Activated CD4-positive, alpha-beta T cell treated with anti-CD3 and anti-CD28 coated beads, Interleukin-2, amount 10 ng/mL, durations not matched to agents 7 days and 5 days (primary cell): ENCODE data around the gene AKAP8L. TPM values are rescaled to one million over a fixed set of nuclear protein-coding genes. Genes with fewer than 3 reads are reported as not detected.

Source experiments
- CTCF ChIA-PET: fragments of 350-600 bp; sonication (Branson Sonifier 250); formaldehyde crosslinking; loops from one replicate; lab custom pipeline; 2021; ENCODE audit warnings: antibody characterized with exemption; lab: Charles Lee
- POLR2A ChIA-PET: fragments of 350-600 bp; sonication (Branson Sonifier 250); formaldehyde crosslinking; loops from one replicate; lab custom pipeline; 2021; ENCODE audit warnings: antibody characterized with exemption; lab: Charles Lee
- DNase-seq: peaks from one replicate; pipeline ENCODE4 v3.0.0-alpha.2; 2020
- H3K27ac Mint-ChIP-seq: one replicate; pipeline ENCODE4 v1.8.0; 2021; ENCODE audit warnings: mild to moderate bottlenecking, moderate library complexity, mixed read lengths
- H3K27me3 Mint-ChIP-seq: one replicate; pipeline ENCODE4 v1.8.0; 2021; ENCODE audit warnings: mixed read lengths
- H3K36me3 Mint-ChIP-seq: one replicate; pipeline ENCODE4 v1.8.0; 2021; ENCODE audit warnings: low read depth, mixed read lengths
- H3K4me1 Mint-ChIP-seq: one replicate; pipeline ENCODE4 v1.8.0; 2021; ENCODE audit warnings: mixed read lengths
- H3K4me3 Mint-ChIP-seq: one replicate; pipeline ENCODE4 v1.8.0; 2021; ENCODE audit warnings: mild to moderate bottlenecking, moderate library complexity, mixed read lengths
- H3K9me3 Mint-ChIP-seq: one replicate; pipeline ENCODE4 v1.8.0; 2021; ENCODE audit warnings: mixed read lengths
- total RNA-seq, 2 experiments: library from RNA; stranded (reverse); gene quantifications; one replicate each; pipeline ENCODE4 v1.2.3, GENCODE V29; 2021

The AKAP8L gene
- total RNA-seq, 2 experiments from 2014 or later = 84.3 to 96.7 TPM

DNA sequence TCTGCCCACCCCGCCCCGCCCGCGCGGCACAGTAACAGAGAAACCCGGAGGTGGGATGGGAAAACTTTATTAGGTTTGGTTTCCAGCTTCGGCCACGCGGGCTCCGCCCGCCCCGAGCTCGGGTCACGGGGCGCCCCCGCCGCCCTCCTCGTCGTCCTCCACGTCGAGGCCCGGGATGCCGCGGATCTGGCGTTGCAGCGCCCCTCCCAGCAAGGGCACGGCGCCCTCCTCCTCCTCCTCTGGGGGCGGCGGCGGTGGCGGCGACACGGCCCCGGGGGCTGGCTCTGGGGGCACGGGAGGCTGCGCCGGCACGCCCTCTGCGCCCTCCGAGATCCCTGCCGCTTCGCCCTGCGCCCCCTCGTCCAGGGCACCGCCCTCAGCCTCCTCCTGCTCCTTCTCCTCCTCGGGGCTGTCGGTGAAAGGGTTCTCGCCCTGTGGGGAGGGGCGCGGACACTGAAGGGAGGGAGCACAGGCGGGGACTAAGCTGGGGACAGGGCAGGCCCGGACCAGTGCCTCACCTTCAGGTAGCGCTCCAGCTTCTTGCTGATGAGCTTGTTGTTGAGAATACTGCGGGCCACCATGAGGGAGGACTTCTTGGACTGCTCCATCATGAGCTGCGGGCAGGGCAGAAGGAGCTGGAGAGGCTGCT, 38.7 kb downstream of the AKAP8L start:
- H3K4me1 Mint-ChIP-seq = peaks cover 32% of the 10 kb centered on the region
- ChIA-PET CTCF (interaction anchor here (0.6 to 3.6 kb wide), 11 partner anchors 12 to 1331 kb away, joined by 3 to 18 read pairs (median 3); partner anchors contain the start of gene AKAP8L), POLR2A (interaction anchor here (1.0 to 1.7 kb wide), 2 partner anchors 39 to 87 kb away, joined by 4 to 11 read pairs; partner anchors contain the start of gene AKAP8L)
- H3K36me3 Mint-ChIP-seq = peaks cover 7% of the 10 kb centered on the region
- peak overlapping the region; percentile 87 for H3K4me3 Mint-ChIP-seq
- no peaks in the 10 kb centered on the region for H3K27me3 Mint-ChIP-seq
- no peaks in the 10 kb centered on the region for H3K9me3 Mint-ChIP-seq
- DNase-seq = peak; percentile 51
- H3K27ac Mint-ChIP-seq = peak overlapping the region; percentile 99

DNA sequence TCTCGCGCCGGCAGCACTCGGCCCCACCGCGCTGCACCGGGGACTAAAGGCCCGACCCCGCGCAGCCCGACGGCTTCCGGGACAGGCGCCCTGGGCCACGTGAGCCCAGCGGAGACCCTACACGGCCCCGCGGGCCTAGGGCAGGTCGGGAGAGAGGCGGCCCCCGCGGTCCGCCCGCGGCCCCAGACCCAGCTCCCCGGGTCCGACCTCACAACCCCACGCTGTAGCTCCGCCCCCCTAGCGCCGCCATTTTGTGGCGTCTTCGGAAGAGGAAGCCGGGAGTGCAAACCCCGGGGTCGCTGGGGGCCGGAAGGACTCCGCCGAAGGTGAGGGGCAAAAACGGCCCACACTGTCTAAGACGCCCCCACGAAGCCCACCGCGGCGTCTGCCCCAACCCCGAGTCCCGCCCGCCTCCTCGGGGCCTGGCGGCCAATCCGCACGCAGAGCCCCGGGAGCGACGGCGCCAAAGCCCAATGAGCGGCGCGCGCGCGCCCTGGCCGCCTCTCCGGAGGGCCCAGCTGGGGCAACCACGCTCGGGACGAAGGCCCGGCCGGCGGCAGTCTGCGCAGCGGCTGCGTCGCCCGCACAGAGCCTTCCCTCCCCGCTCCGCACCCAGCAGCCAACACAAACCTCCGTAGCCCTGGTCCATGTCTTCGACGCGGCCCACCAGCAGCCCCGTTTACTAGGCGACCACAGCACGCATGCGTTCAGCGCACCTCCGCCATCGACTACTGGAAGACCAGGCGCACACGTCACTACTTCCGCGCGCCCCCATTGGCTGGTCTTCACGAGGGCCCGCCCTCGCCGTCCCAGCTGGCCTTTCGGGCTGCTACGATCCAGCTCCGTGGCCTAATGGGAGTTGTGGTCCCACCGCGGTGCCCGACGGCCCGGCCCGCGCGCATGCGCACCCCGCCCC, 39.4 kb downstream of the AKAP8L start, which contains the start of gene AKAP8:
Gene AKAP8 (minus strand): TSS at position 705 of the 916 bp plus-strand sequence. CDS start 56 bp downstream, at position 649.
- DNase-seq = peak; percentile 97
- H3K36me3 Mint-ChIP-seq = peaks cover 7% of the 10 kb centered on the region
- H3K27ac Mint-ChIP-seq = peak within 1 kb of the TSS; percentile 99
- ChIA-PET POLR2A (interaction anchor here (1.0 to 1.7 kb wide), 3 partner anchors 40 to 86 kb away, joined by 3 to 11 read pairs (median 4); partner anchors contain the start of gene AKAP8L), CTCF (interaction anchor here (0.6 to 3.6 kb wide), 12 partner anchors 11 to 806 kb away, joined by 3 to 18 read pairs (median 3); partner anchors contain the start of gene AKAP8L)
- peak within 1 kb of the TSS; percentile 87 for H3K4me3 Mint-ChIP-seq
- H3K4me1 Mint-ChIP-seq = peaks cover 32% of the 10 kb centered on the region
- no peaks in the 10 kb centered on the region for H3K9me3 Mint-ChIP-seq
- H3K27me3 Mint-ChIP-seq = no peaks in the 10 kb centered on the region

DNA sequence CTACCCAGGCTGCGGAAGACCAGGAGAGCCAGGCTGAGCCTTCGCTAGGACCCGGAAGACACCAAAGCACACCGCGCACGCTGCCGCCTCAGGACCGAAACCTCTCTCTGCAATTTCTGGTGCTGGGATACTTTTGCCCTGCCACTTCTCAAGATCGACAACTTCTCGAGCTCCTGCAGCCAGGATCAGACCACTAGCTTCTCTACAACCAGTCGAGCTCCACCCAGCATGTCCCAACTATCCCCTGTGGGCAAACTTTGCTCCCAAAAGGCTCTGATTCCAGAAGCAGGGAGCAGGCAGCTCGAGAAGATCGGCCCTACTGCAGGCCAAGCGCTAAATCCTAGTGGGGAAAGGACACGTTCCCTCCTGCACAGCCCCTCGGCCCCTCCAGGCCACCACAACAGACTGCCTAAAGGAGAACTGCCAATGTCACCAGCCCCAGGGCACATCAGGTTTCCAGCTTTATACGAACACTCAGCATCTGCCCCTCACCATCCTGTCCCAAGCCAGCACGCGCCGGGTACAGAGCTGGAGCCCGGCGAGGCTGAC, 40.2 kb downstream of the AKAP8L start:
- no peaks in the 10 kb centered on the region for H3K9me3 Mint-ChIP-seq
- peaks cover 7% of the 10 kb centered on the region for H3K36me3 Mint-ChIP-seq
- no peaks in the 10 kb centered on the region for H3K27me3 Mint-ChIP-seq
- peak overlapping the region; percentile 87 for H3K4me3 Mint-ChIP-seq
- peak; percentile 64 for DNase-seq
- H3K27ac Mint-ChIP-seq = peak overlapping the region; percentile 99
- ChIA-PET CTCF (interaction anchor here (0.5 to 3.6 kb wide), 8 partner anchors 19 to 201 kb away, joined by 3 to 18 read pairs (median 4); partner anchors contain the start of gene AKAP8L), POLR2A (interaction anchor here (1.1 to 1.7 kb wide), 2 partner anchors 41 to 44 kb away, joined by 3 to 11 read pairs; partner anchors contain the start of gene AKAP8L)
- peaks cover 32% of the 10 kb centered on the region for H3K4me1 Mint-ChIP-seq

DNA sequence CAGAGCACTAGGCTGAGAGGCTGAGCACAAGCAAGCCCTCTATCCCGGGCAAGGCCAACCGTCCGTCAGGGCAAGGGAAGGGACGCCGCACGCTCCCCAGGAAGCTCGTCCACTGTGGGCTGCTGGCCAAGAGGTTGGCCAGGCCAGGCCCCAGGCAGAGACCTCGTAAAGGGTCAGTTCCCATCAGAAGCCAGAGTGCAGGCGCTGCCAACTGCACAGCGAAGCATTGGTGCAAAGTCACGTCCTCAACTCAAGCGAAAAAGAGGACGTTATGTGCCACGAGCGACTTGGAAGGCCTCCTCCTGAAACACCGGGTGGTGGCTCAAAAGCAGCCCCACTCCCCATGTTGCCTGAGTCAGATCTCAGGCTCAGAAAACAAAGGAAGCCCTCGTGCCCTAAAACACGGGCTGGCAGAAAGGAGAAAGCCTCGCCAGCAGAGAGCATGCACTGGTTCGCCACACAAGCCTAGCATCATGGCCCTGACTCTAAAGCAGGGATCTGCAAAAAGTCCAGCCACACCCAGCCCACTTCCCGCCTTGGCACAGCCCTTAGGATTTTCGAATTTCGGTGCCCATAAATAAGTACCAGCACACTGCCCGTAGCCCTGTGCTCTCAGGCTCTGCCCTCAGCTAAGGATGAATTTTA, 43.9 kb downstream of the AKAP8L start:
- Mint-ChIP-seq H3K9me3 (no peaks in the 10 kb centered on the region), H3K27me3 (no peaks in the 10 kb centered on the region), H3K4me3 (no peak overlapping the region), H3K27ac (no peak overlapping the region), H3K4me1 (peaks cover 17% of the 10 kb centered on the region), H3K36me3 (peaks cover 18% of the 10 kb centered on the region)
- CTCF ChIA-PET = no interaction called here
- no peak for DNase-seq
- POLR2A ChIA-PET = no interaction called here

DNA sequence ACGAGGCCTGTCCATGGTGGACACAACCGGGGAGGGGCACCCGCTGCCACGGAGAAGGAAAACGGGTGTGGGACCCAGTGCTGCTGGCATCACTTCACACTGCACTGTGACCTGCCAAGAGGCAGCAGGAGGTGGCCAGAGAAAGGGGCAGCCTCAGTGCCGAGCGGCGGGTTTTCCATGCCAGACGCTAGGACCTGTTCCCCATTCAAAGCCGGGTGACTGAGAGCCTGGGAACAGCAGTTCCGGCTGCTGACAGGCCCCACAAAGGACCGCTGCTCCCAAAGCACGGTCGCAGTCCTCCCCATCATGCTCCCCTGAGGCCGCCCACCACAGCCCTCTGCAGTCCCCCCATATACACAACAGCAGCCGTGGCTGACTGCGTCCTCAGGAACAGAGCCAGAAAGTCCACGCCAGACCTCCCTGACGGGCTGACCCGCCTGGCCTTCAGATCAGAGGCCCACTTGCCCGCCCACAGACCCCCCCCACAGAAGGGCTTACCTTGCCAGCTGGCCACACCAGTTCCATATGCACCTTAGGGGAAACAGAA, 44.6 kb downstream of the AKAP8L start:
- no peak for DNase-seq
- POLR2A ChIA-PET = no interaction called here
- CTCF ChIA-PET = no interaction called here
- no peaks in the 10 kb centered on the region for H3K27me3 Mint-ChIP-seq
- H3K9me3 Mint-ChIP-seq = no peaks in the 10 kb centered on the region
- H3K36me3 Mint-ChIP-seq = peaks cover 18% of the 10 kb centered on the region
- H3K4me3 Mint-ChIP-seq = no peak overlapping the region
- H3K27ac Mint-ChIP-seq = no peak overlapping the region
- peaks cover 17% of the 10 kb centered on the region for H3K4me1 Mint-ChIP-seq

DNA sequence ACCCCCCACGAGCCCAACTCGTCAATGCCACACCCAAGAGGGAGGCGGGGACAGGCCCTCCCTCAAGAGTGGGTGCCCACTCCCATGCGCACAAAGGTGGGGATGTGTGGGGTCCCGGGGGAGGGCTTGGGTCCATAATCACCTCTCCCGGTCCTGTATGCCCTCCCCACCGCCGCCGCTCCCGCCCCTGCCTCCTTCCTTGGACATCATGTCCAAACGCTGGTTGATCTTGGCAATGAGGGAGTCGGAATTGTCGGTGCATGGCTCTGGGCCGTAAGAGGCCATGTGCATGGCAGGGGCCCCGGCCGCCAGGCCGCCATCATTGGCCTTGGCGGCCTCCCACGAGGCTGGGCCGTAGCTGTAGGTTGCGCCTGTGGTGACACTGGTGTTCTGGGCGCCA, 45.1 kb downstream of the AKAP8L start:
- H3K27ac Mint-ChIP-seq = no peak overlapping the region
- no peak overlapping the region for H3K4me3 Mint-ChIP-seq
- peaks cover 17% of the 10 kb centered on the region for H3K4me1 Mint-ChIP-seq
- no peak for DNase-seq
- ChIA-PET POLR2A (no interaction called here), CTCF (interaction anchor here (0.6 kb wide), 1 partner anchor 12 kb away, joined by 5 read pairs; no protein-coding TSS in a partner anchor)
- H3K36me3 Mint-ChIP-seq = peaks cover 20% of the 10 kb centered on the region
- no peaks in the 10 kb centered on the region for H3K27me3 Mint-ChIP-seq
- H3K9me3 Mint-ChIP-seq = no peaks in the 10 kb centered on the region

DNA sequence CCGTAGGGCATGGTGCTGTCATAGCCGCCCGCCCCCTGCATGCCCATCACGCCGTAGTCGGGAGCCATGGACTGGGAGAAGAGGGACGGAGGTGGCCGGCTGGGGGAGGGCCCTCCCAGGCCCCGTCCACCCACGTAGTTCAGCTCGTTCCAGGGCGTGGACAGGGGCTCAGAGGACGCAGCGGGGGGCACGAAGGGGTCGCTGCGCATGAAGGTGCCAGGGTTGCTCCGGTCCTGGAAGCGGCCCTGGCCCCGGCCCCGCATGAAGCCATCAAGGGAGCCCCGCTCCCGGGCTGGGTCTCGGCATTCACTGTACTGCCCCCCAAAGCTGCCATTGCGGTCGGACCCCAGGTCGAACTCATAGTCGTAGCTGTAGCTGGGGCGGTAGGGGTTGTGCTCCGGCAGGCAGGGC, 45.9 kb downstream of the AKAP8L start:
- CTCF ChIA-PET = no interaction called here
- no peaks in the 10 kb centered on the region for H3K9me3 Mint-ChIP-seq
- no peak overlapping the region for H3K4me3 Mint-ChIP-seq
- peaks cover 12% of the 10 kb centered on the region for H3K4me1 Mint-ChIP-seq
- DNase-seq = no peak
- no peaks in the 10 kb centered on the region for H3K27me3 Mint-ChIP-seq
- H3K36me3 Mint-ChIP-seq = peaks cover 18% of the 10 kb centered on the region
- POLR2A ChIA-PET = interaction anchor here (0.6 kb wide), 1 partner anchor 275 kb away, joined by 3 read pairs; no protein-coding TSS in a partner anchor
- no peak overlapping the region for H3K27ac Mint-ChIP-seq

DNA sequence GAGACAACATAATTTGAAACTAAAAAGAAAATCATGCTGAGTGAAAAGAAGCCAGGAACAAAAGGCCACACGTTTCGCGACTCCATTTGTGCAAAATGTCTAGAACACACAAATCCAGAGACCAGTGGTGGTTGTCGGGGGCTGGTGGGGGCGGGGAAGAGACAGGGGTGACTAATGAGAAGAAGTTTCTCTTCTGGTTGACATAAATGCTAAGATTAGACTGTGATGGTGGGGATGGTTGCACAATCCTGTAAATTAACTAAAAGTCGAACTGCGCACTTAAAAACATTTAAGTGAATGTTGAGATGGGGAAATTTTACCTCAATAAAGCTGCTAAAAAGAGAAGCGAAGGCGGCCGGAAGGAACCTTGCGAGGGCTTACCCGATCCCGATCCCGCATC, 46.3 kb downstream of the AKAP8L start:
- ChIA-PET POLR2A (interaction anchor here (0.6 kb wide), 1 partner anchor 275 kb away, joined by 3 read pairs; no protein-coding TSS in a partner anchor), CTCF (no interaction called here)
- no peak overlapping the region for H3K27ac Mint-ChIP-seq
- peaks cover 8% of the 10 kb centered on the region for H3K4me1 Mint-ChIP-seq
- H3K27me3 Mint-ChIP-seq = no peaks in the 10 kb centered on the region
- H3K4me3 Mint-ChIP-seq = no peak overlapping the region
- no peaks in the 10 kb centered on the region for H3K9me3 Mint-ChIP-seq
- peaks cover 18% of the 10 kb centered on the region for H3K36me3 Mint-ChIP-seq
- DNase-seq = no peak

DNA sequence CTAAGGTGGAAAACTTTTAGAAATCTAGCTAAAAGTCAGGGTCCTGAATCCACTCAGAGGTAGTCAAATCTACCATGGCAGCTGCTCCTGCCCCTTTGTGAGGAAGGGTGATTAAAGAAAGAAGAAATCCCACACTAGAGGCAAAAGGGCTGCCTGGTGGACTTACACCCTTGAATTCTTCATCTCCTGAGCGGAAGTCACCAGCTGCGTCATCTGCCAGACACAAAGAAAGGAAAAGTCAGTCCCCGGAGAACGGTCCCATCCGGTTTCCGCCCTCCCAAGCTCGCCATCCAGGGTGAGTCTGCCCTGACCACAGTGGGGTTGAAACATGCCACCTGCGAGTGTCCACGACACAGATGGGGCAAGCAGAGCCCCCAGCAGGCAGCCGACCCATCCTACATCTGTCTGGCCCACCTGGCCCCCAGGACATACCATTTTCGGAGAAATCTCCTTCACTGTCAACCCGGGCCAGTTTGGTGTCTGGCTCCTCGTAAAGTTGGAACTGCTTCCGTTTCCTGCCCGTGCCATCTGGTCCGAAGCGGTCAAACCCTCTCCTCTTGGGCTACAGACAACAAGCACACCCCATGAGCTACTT, 46.9 kb downstream of the AKAP8L start:
- ChIA-PET CTCF (no interaction called here), POLR2A (interaction anchor here (0.6 kb wide), 1 partner anchor 55 kb away, joined by 6 read pairs; no protein-coding TSS in a partner anchor)
- Mint-ChIP-seq H3K27ac (no peak overlapping the region), H3K9me3 (no peaks in the 10 kb centered on the region), H3K4me1 (peaks cover 4% of the 10 kb centered on the region), H3K4me3 (no peak overlapping the region), H3K27me3 (no peaks in the 10 kb centered on the region), H3K36me3 (peaks cover 18% of the 10 kb centered on the region)
- no peak for DNase-seq

DNA sequence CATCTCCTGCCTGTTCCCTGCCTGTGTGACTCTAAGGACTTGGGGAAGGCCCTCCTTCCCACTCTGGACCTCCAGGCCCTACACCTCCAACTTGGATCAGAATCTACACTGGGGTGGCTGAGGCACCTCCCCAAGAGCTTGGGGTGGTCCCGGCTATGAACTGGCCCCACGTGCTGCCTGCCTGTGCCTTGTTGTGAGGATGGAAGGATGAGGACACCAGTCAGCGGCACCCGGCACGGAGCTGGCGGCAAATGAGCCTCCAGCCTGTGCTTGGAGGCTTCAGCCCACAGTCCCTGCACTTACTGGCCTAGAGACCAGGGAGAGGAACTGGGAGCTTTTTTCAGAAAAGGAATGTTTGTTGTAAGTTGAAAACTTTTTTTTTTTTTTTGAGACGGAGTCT, 47.7 kb downstream of the AKAP8L start:
- H3K36me3 Mint-ChIP-seq = peaks cover 22% of the 10 kb centered on the region
- no peaks in the 10 kb centered on the region for H3K4me1 Mint-ChIP-seq
- H3K9me3 Mint-ChIP-seq = no peaks in the 10 kb centered on the region
- no peak overlapping the region for H3K27ac Mint-ChIP-seq
- no peak overlapping the region for H3K4me3 Mint-ChIP-seq
- no peak for DNase-seq
- no peaks in the 10 kb centered on the region for H3K27me3 Mint-ChIP-seq
- CTCF ChIA-PET = interaction anchor here (0.6 to 0.7 kb wide), 2 partner anchors 67 to 162 kb away, joined by 3 read pairs; no protein-coding TSS in a partner anchor
- POLR2A ChIA-PET = interaction anchor here (0.6 kb wide), 1 partner anchor 54 kb away, joined by 6 read pairs; no protein-coding TSS in a partner anchor

DNA sequence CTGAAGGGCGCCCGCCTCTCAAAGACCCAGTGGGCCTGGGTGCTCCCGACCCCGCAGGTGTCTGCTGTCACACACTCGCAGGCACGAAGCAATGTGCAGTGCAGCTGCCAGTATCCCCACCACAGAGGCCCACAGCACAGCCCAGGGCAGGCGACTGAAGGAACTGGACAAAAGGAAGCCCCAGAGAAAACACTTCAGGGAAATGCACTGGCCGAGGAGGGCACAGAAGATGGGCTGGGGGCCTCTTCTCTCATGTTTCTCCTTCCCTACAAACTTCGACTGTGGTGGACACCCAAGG, 49.2 kb downstream of the AKAP8L start:
- Mint-ChIP-seq H3K27me3 (no peaks in the 10 kb centered on the region), H3K4me3 (no peak overlapping the region), H3K9me3 (no peaks in the 10 kb centered on the region), H3K36me3 (peaks cover 28% of the 10 kb centered on the region), H3K27ac (no peak overlapping the region), H3K4me1 (no peaks in the 10 kb centered on the region)
- no peak for DNase-seq
- CTCF ChIA-PET = no interaction called here
- POLR2A ChIA-PET = no interaction called here
